Stimulated activated CD4-positive, alpha-beta T cell treated with anti-CD3 and anti-CD28 coated beads, Interleukin-1b, Interleukin-23, amount 100 ng/mL, for 24 hours (primary cell): ENCODE data around the gene RET.
A peak's percentile ranks its signal among the peaks of the same experiment; 100 is the strongest.

Experiments used
- DNase-seq, 4 experiments: peaks; one replicate each; pipeline ENCODE4 v3.0.0-alpha.2; 2020; ENCODE audit warnings: low read depth in 4 of 4, low spot score in 1 of 4

The RET gene

DNA sequence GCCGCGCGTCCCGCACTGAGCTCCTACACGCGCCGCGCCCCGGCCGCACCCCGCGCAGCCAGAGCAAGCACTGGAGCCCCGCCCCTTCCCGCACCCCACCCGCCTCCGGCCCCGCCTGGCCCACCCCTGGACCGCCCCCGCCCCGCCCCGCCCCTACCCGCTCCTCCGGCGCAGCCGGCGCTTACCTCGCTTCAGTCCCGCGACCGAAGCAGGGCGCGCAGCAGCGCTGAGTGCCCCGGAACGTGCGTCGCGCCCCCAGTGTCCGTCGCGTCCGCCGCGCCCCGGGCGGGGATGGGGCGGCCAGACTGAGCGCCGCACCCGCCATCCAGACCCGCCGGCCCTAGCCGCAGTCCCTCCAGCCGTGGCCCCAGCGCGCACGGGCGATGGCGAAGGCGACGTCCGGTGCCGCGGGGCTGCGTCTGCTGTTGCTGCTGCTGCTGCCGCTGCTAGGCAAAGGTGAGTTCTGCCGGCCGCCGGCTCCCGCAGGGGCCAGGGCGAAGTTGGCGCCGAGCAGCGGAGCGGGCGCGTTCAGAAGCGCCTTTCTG lies at the start of gene RET:
Gene RET (plus strand): TSS at position 194 of the 545 bp plus-strand sequence. CDS start 190 bp downstream, at position 384.
- DNase-seq: peak in 2 of 4 experiments; percentile 13 to 18

DNA sequence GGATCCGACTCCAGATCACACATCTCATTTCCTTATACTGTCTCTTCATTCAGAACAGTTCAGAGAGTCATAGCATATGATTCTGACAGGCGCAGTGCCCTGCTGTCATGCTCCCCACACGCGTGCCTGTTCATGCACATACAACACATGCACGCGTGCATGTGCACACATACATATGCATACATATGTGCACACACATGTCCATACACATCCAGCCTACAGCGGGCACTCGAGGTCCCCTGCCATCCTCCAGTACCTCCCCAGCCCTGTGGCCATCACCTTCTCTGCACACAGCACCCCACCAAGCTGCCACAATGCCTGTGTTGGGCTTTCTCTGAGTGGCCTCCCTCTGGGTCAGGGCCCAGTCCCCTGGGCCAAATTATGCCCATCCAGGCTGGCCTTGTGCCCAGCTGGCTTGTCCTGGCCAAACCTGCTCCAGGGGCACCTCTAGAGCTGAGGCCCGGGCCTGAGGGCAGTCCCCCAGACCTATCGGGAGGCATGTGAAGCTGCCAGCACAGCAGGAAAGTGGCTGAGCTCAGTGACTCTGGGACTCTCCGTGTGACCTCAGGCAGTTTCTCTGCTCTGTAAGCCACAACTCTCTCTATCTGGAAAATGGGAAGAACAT lies 49.4 kb upstream of the RET start:
- no peak for DNase-seq

DNA sequence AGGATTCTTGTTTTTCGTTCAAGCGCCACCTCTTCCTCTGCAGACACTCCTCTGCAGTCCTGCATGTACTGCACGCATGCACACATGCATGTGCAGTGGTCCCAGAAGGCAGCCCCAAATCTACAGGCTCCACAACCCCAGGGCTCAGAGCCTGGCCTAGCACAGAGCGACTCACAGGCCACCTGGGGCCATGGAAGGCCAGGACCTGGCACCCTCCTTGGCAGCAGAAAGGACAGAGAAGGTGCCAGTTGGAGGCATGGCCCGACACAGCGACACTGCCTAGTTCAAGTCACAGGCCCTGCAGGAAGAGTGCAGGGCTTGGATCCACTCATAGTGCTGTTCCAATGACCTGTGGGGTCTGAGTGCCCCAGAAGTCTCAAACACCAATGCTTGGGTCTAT lies 48.7 kb upstream of the RET start:
- DNase-seq: no peak

DNA sequence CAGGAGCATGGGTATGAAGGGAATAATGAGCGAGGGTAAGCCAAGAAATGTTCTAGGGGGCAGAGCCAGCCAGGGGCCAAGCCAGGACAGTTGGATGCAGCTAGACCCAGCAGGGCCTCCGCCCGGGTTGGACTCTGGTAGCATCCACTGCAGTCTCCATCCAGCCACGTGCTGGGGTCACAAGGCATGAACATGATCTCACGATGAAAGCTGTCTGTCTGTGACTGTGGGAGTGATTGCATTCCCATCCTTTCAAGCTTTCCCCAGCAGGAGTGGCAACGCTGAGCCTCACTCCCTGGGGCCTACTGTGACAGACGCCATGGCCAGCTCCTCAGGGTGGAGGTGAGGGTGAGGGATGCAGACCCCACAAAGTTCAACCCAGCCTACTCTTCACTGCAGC lies 47.8 kb upstream of the RET start:
- DNase-seq: no peak

DNA sequence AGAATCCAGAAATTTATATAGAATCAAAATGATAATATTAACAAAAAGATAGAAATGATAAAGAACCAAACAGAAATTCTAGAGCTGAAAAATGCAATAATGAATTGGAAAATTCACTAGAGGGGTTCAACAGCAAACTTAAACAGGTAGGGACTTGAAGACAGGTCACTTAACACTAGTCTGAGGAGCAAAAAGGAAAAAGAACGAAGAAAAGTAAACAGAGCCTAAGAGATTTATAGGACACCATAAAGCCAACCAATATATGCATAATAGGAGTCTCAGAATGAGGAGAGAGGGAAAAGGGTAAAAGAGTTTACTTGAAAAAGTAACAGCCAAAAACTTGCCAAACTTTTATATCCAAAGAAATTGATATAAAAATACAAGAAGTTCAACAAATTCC lies 44.3 kb upstream of the RET start:
- DNase-seq: no peak

DNA sequence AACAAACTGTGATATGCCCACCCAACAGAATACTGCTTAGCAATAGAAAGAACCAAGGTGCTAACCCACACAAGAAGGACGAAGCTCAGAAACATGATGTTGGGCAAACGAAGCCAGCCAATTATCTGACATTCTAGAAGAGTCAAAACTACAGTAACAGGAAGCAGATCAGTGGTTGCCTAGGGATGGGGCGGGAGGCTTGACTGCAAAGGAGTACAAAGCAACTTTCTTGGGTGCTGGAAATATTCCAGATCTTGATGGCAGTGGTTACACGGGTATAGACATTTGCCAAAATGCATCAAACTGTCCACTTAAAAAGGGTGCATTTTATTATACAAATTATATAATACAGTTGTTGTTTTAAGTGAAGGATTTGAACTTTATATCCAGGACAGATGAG lies 41.1 kb upstream of the RET start:
- no peak for DNase-seq

DNA sequence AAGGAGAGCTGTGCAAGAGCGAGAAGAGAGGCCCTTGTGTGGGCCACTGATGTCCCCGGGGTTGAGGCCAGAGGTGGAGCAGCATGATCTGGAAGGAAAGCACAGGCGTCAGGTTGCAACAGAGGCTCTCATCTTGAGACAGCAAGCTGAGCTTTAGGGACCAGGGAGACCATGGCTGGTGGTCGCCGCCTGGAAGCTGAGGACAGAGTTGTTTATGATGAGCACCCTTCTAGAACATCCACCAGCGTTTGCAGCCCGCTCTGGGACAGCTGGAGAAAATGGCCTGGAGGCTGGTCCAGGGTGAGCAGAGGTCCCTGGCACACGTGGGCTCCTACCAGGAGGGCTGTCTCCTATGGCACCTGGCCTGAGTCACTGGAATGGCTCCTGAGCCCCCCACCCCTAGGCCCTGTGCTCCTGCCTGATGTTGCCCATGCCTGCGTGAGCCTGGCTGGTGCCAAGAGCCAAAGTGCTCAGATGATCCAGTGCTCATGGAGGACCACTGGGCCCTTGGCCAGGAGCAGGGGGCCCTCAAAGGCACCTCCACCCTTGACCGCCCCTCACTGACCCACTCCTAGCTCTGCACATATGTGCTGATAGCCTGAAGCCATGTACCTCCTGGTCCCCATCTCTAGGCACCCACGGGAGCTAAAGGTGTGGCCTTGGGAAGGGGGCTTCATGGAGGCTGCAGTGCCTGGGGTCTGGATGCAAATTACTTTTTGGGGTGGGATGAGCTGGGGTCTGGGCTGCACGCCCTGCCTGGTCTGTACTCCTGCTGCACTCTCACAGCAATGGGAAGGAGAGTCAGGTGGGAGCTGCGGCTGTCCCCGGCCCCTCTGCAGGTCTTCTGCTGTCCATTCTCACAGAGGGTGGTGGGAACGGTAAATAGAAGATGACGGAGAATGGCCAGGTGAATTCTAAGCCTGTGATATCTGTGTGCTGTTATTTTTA lies 40.1 kb upstream of the RET start:
- DNase-seq: no peak

DNA sequence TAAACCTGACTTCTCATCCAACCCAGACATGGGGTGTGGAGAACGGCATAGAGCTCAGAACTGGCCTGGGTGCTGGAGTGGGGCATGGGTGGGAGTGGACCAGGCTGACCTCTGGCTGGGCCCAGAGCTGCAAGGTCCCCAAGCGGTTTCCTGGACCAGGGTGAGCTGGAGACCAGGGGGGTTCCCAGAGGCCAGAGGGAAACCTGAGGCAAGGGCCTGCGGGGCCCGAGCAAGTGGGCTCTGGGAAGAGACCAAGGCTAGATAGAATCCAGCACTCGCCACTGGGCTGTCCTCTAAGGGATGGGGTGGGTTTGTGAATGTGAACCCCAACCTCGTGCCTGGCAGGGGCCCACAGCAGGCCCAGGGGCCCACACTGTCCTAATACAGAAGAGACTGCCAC lies 39.4 kb upstream of the RET start:
- DNase-seq: no peak

DNA sequence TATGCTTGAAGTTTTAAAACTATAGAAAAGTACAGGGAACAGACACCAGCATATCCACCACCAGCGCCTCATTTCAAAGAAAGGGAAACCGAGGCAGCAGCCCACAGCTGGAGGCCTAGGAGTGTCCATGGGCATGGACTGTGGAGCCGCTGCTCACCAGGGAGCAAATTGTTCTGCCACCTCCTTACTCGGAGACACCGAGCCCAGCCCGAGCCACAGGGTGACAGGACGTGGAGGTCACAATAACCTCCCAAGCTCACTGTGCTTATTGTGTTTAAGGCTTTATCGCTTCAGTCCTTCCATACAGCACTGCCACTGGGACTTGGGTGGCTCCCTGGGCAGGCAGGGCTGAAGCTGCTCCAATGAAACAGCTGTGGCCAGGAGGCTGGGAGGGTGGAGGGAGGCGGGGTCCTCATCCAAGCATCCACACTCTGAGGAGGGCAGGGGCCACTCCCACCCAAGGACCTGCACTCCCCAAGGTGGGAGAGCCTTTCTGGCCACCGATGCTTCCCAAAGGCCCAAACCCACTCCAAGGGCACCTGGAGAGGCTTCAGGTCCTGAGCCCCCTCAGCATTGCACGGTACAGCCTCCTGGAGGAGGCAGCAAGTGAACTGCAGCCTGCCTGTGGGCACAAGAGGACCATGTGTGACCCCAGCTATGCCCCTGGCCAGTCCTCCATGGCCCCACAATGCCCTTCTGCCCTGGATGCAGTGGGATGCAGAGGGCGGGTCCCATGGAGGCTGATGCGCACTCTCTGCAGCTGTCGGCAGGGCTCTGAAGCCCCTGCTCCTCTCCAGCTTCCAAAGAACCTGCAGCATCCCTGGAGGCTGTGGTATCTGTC lies 38.7 kb upstream of the RET start:
- DNase-seq: no peak

DNA sequence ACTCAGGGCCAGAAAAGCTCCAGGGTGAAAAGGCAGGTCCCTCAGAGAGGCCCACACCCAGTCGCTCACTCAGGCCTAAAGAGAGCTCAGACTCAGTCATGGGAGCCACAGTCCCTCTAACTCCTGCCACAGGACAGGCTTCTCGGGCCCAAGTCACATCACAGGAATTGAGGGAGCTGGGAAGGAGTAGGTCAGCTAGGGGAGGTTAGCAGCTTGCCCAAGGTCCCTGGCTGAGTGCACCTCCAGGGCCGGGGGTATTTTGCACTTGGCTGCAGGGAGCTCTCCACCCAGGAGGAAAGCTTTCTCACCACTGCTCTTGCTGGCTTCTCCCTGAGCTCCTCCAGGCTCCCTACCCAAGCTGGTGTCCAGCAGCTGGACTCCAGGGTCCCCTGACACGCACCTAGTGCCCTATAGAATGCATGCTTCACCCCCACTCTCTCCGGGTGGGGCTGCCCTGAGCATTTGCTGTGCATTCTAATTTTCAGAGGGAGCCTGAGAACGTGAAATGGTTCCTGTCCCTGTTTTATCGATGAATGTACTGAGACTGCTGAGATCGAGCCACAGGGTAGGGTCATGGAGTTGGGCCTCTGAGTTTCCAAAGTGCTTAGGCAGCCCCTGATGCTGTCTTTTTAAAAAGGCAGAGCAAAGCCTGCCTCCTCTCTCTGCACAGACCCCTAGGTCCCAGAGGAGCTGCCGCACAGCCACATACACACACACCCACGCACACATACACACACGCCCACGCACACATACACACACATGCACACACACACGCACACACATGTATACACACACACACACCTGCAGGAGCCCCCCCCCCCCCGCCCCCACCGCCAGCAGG lies 37.9 kb upstream of the RET start:
- DNase-seq: no peak

DNA sequence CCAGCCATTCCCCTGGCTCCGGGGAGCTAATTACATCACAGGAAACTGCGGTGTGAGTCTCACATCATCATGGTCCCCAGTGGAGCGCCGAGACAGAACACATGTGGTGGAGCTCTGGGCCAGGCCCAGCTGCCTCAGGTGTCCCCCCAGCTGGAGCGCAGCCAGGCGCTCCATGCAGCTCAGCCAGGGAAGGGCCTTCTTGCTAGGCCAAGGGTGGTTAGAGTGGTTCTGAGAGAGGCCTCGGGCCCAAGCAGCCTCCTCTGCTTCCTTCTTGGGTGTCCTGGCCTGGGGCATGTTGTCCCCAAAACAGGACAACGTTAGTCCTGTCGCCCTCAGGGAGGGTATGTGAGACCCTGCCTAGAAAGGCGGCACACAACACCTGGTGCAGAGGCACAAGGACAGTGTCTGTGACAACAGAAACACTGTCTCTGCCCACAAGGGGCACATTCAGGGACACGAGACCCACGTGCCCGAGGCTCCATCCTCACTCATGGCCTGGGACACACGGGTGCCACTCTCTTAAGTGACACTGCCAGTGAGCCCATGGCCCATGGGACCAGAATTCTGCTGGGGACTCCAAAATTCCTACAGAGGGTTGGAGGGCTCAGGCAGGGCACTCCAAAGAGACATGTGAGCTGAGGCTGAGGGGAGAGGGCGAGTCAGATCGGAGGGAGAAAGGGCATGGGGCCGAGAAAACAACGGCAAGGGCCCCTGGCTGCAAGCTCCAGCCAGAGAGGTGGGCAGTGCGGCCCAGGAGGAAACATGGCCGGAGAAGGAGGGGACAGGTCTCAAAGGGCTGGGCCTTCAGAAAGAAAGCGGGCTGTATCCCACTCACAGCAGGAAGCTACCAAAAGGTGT lies 37.0 kb upstream of the RET start:
- no peak for DNase-seq

DNA sequence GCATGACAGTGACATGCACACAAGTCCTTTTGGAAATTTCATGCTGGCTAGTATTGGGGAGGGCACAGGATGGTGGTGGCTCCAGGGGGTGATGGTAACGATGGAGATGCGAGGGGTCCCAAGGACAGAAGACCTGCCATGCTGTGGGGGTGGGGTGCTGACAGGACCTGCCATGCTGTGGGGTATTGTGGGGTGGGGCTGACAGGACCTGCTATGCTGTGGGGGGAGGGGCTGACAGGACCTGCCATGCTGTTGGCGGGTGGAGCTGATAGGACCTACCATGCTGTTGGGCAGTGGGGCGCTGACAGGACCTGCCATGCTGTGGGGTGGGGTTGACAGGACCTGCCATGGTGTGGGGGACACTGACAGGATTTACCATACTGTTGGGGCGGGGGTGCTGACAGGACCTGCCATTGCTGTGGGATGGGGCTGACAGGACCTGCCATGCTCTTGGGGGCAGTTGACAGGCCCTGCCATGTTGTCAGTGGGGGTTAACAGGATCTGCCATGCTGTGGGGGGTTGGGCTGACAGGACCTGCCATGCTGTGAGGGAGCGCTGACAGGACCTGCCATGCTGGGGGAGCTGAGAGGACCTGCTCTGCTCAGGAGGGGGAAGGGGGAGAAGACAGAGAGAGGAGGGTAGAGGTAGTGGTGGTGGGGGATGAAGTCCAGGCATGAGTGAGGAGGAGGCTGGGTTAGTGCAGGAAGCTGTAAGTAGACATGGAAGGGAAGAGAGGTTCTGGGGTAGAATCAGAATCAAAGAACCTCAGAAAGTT lies 36.2 kb upstream of the RET start:
- no peak for DNase-seq

DNA sequence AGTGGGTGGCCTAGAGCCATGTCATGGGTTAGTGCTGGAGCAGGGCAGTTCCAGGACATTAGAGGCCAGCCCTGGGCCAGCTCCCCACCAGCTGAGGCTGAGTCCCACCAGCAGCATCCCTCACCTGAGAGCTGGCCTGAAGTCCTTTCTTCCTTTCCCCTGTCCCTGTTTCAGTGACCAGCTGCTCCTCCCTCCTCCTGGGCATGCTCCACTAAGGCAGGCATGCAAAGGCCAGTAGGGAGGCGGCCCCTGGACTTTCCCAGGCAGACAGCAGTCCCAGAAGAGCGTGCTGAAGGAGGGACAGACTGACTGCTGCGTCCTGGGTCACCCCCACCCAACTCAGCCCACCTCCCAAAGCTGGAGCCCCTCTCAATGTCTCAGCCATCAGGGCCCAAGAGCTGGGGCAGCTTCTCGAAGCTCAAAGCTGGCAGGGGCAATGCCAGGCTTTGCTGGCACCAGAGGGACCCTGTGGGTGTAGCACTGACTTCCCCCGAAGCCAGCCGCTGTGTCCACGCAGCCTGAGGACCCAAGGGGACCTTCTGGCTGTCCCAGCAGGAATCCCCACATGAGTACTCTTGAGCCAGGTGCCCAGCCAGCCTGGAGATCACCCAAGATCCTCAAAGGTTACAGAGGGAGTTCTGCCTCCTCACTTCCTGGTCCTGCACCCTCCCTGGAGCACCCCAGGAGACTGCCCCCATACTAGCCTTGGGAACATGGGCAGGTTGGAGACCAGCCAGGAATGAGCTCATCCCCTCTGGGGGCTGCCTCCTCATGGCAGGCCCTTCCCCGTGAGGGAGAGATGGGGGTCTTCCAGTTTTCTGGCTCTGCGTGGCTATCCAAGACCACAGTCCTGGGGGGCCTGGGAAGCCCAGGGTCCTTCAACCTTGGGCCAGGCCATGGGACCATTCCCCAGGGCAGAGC lies 35.2 kb upstream of the RET start:
- DNase-seq: no peak

DNA sequence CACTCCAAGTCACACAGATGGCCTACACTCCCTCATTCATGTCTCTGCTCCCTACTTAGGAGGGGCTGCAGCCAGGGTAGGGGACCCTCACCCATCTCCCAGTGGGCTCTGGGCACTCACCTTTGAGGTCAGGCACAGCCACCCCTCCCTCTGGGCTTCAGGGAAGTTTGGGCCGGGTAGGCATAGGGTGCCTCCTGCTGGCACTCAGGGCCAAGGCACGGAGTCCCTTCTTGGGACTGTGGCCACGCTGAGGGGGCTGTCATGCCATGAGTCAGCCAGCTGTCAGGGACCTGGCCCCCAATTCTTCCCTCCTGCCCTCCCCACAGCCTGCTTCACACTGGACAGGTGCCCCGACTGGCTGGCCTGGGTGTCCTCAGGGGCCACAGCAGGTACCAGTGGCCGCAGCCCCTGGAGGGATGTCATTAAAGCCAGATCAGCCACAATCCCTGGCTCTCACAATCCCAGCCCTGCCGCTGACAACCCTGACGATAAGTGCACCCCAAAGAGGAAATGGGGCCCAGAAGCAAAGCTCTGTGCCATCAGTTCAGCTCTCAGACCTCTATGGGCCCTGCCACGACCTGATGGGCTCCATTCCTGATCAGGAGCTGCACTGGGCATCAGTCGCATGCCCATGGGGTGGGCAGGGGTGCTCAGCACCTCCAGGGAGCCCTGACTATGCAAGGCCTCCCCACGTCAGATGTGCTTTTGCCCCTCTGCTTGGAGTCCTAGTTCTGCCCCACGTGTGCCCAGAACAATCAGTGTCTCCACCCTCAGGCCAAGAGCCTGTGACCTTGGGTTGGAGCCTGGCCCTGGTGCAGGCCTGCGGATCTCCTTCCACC lies 34.1 kb upstream of the RET start:
- no peak for DNase-seq

DNA sequence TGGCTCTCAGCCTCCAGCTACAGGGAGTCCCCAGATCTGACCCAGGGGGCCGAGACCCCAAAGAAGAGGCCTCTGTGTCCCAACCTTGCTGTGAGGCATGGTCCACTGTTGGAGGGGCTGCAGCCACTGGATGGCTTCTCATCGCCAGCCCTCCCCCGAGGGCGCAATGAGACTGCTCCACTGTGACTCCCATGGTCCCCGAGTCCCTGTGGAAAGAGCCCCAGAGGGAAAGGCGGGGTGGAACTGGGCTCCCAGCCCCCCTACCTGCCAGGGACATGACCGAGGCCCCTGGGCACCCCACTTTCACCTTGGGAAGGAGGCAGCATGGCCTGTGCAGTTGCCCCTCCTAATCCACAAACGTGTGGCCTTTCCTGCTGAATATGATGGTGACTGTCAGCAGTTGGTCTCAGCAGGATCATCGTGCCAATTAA lies 33.5 kb upstream of the RET start:
- DNase-seq: no peak

DNA sequence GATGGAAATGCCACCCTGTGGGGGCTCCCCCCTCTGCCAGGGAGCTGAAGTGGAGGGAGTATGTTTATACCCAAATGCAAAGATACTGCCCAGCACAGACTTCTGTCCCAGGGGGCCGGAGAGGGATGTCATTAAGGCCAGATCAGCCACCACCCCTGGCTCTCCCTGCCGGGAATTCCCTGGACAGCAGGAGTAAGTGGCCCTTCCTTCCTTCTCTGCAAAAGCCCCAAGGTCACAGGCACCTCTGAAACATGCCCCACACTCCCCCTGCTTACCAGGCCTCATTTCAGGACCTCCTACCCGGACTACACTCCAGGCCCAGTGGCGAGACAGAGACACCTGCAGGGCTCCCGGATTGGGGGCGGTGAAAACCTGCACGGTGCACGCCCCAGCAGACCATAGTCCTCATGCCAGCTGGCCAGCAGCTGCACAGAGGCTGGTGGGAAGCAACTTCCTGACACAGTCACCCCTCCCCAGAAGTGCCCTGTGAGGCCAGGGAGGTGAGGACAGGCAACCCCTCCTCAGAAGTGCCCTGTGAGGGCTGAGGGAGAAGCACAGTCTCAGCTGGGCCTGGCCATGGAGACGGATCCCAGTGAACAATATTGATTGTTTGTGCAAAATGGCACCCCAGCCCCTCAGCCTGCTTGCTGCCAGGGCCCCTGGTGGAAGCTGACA lies 33.0 kb upstream of the RET start:
- DNase-seq: no peak
